Stimulated activated CD4-positive, alpha-beta T cell treated with anti-CD3 and anti-CD28 coated beads, Interleukin-2, amount 100 ng/mL, for 4 hours (primary cell): ENCODE measurements around the gene CFAP20.

Experiments
- DNase-seq: peaks from one replicate; pipeline ENCODE4 v3.0.0-alpha.2; 2020; ENCODE audit warnings: low read depth

The CFAP20 gene

GRCh38 chr16:58129097-58129936 is at the start of gene CFAP20:
Gene CFAP20 (minus strand): TSS chr16:58129381. CDS start chr16:58129115, 266 bp downstream.
- DNase-seq, result peak; percentile 95

- no peak for DNase-seq
These were observed 48.2 kb upstream of the CFAP20 start for GRCh38 chr16:58177353-58177710.

GRCh38 chr16:58176608-58177352 is 47.6 kb upstream of the CFAP20 start:
- DNase-seq, result no peak

- no peak for DNase-seq
These were observed 41.0 kb upstream of the CFAP20 start for GRCh38 chr16:58170223-58170622.

- no peak for DNase-seq
These were observed 31.7 kb upstream of the CFAP20 start for GRCh38 chr16:58160855-58161254.

GRCh38 chr16:58158725-58159124 is 29.5 kb upstream of the CFAP20 start:
- DNase-seq, result no peak

- DNase-seq, result no peak
These were observed 28.9 kb upstream of the CFAP20 start for GRCh38 chr16:58157951-58158540.

GRCh38 chr16:58157239-58157638 is 28.1 kb upstream of the CFAP20 start:
- no peak for DNase-seq

- DNase-seq, result no peak
These were observed 26.7 kb upstream of the CFAP20 start for GRCh38 chr16:58155839-58156238.

GRCh38 chr16:58154345-58154744 is 25.2 kb upstream of the CFAP20 start:
- no peak for DNase-seq

- DNase-seq, result no peak
These were observed 23.2 kb upstream of the CFAP20 start for GRCh38 chr16:58152246-58152868.

GRCh38 chr16:58148526-58148925 is 19.3 kb upstream of the CFAP20 start:
- no peak for DNase-seq

GRCh38 chr16:58148099-58148498 is 18.9 kb upstream of the CFAP20 start:
- DNase-seq, result no peak

GRCh38 chr16:58138852-58139251 is 9.7 kb upstream of the CFAP20 start:
- DNase-seq, result no peak

GRCh38 chr16:58137581-58137980 is 8.4 kb upstream of the CFAP20 start:
- DNase-seq, result no peak

GRCh38 chr16:58128711-58129096 is 477 bp downstream of the CFAP20 start:
- no peak for DNase-seq

GRCh38 chr16:58128181-58128631 is 975 bp downstream of the CFAP20 start:
- DNase-seq, result no peak

- no peak for DNase-seq
These were observed 1.5 kb downstream of the CFAP20 start for GRCh38 chr16:58127634-58128033.

- DNase-seq, result no peak
These were observed 2.1 kb downstream of the CFAP20 start for GRCh38 chr16:58127033-58127556.

GRCh38 chr16:58126451-58126961 is 2.7 kb downstream of the CFAP20 start:
- DNase-seq, result no peak

- no peak for DNase-seq
These were observed 3.3 kb downstream of the CFAP20 start for GRCh38 chr16:58125781-58126335.

- DNase-seq, result no peak
These were observed 4.1 kb downstream of the CFAP20 start for GRCh38 chr16:58125041-58125440.
